Lung microvascular endothelial cell (primary cell): ENCODE results near the gene CLRN3. TPM values are rescaled to one million over a fixed set of nuclear protein-coding genes. Genes with fewer than 3 reads are reported as not detected.

Source experiments
- DNase-seq, 2 donors: peaks; one replicate each; pipeline versions ENCODE4 v3.0.0 to v3.0.0-alpha.2; 2010; ENCODE audit warnings: low read depth in 2 of 2
- total RNA-seq: library from RNA; depleted of rRNA; stranded (reverse); fragments of >200 nt; gene quantifications from 2 replicates; pipeline ENCODE4 v1.2.1, GENCODE V29; 2014

Gene CLRN3
- total RNA-seq, 1 donor from 2014 or later: 0.20 TPM

- DNase-seq: no peak
These were observed 17.3 kb downstream of the CLRN3 start for GRCh38 chr10:127875449-127875765.

- no peak for DNase-seq
These were observed 17.9 kb downstream of the CLRN3 start for GRCh38 chr10:127874671-127875448.

- DNase-seq: no peak
These were observed 18.8 kb downstream of the CLRN3 start for GRCh38 chr10:127873901-127874470.

GRCh38 chr10:127872871-127873600, 19.7 kb downstream of the CLRN3 start:
- peak; percentile 43 to 65 for DNase-seq

- DNase-seq: peak in 1 of 2 donors; percentile 54
These were observed 20.6 kb downstream of the CLRN3 start for GRCh38 chr10:127872011-127872761.

- no peak for DNase-seq
These were observed 21.1 kb downstream of the CLRN3 start for GRCh38 chr10:127871631-127872010.

GRCh38 chr10:127869329-127869728, 23.4 kb downstream of the CLRN3 start:
- no peak for DNase-seq

- no peak for DNase-seq
These were observed 24.9 kb downstream of the CLRN3 start for GRCh38 chr10:127867805-127868204.

GRCh38 chr10:127866276-127867013, 26.3 kb downstream of the CLRN3 start:
- DNase-seq: no peak

GRCh38 chr10:127863231-127863825, 29.4 kb downstream of the CLRN3 start:
- no peak for DNase-seq

GRCh38 chr10:127860592-127860991, 32.1 kb downstream of the CLRN3 start:
- DNase-seq: no peak

GRCh38 chr10:127855976-127856375, 36.8 kb downstream of the CLRN3 start:
- no peak for DNase-seq

- no peak for DNase-seq
These were observed 37.2 kb downstream of the CLRN3 start for GRCh38 chr10:127855591-127855881.

- DNase-seq: no peak
These were observed 37.8 kb downstream of the CLRN3 start for GRCh38 chr10:127854769-127855590.

- DNase-seq: peak; percentile 75 to 81
These were observed 38.6 kb downstream of the CLRN3 start for GRCh38 chr10:127853868-127854768.

GRCh38 chr10:127852456-127852855, 40.3 kb downstream of the CLRN3 start:
- DNase-seq: no peak

GRCh38 chr10:127851661-127852194, 41.0 kb downstream of the CLRN3 start:
- no peak for DNase-seq

- no peak for DNase-seq
These were observed 41.8 kb downstream of the CLRN3 start for GRCh38 chr10:127850944-127851343.

- no peak for DNase-seq
These were observed 42.8 kb downstream of the CLRN3 start for GRCh38 chr10:127849921-127850320.
